IMR-90 (cell line): ENCODE data around the gene SPG11. TPM values are rescaled to one million over a fixed set of nuclear protein-coding genes. Genes with fewer than 3 reads are reported as not detected.

Experiments used
- ATAC-seq: fragments of 200-7000 bp; cut with Tn5 transposase; 2 replicates; pipeline ENCODE4 v1.9.1; 2020; ENCODE audit warnings: low read depth, mild to moderate bottlenecking, moderate library complexity
- BruUV-seq: library from RNA; stranded (reverse); fragments of 400-500 nt; replicated peaks from 2 replicates; lab custom pipeline; 2021; lab: Mats Ljungman, UMichigan
- CTCF ChIA-PET: fragments of 300-600 bp; formaldehyde crosslinking; extraction: SDS; loops from one replicate; lab custom pipeline; 2021; ENCODE audit warnings: antibody characterized with exemption; lab: Yijun Ruan, JAX
- POLR2A ChIA-PET: fragments of 300-600 bp; sonication (Branson Sonifier 250); formaldehyde crosslinking; loops from one replicate; lab custom pipeline; 2022; ENCODE audit warnings: antibody characterized with exemption; ENCODE audit not compliant: unreplicated experiment; lab: Charles Lee
- DNase-seq: peaks from one replicate; pipeline ENCODE4 v3.0.0; 2013
- H2AFZ ChIP-seq: replicated peaks from 2 replicates; pipeline ENCODE3; 2013; ENCODE audit warnings: low read length, mild to moderate bottlenecking; ENCODE audit not compliant: poor library complexity
- H2AK5ac ChIP-seq: 2 replicates; pipeline ENCODE4 v1.6.1; 2013; ENCODE audit warnings: low read depth, low read length, inconsistent platforms
- H2AK9ac ChIP-seq: replicated peaks from 2 replicates; pipeline ENCODE3; 2013; ENCODE audit warnings: mild to moderate bottlenecking, low read depth, low read length, moderate library complexity; ENCODE audit not compliant: poor library complexity
- H2BK120ac ChIP-seq: 2 replicates; pipeline ENCODE4 v1.6.1; 2013; ENCODE audit warnings: low read depth, low read length, inconsistent platforms
- H2BK15ac ChIP-seq: 3 replicates; pipeline ENCODE4 v1.6.1; 2013; ENCODE audit warnings: low read depth, low read length, inconsistent platforms
- H2BK20ac ChIP-seq: 2 replicates; pipeline ENCODE4 v1.6.1; 2013; ENCODE audit warnings: low read depth, mild to moderate bottlenecking, inconsistent platforms, low read length, moderate library complexity
- H2BK5ac ChIP-seq: 2 replicates; pipeline ENCODE4 v1.6.1; 2013; ENCODE audit warnings: mild to moderate bottlenecking, low read depth, low read length, inconsistent platforms; ENCODE audit not compliant: poor library complexity, severe bottlenecking
- H3K14ac ChIP-seq: replicated peaks from 2 replicates; pipeline ENCODE4 v1.6.1; 2013; ENCODE audit warnings: low read depth, low read length, inconsistent platforms
- H3K18ac ChIP-seq: 2 replicates; pipeline ENCODE4 v1.6.1; 2013; ENCODE audit warnings: low read depth, low read length, control low read depth
- H3K23ac ChIP-seq: 2 replicates; pipeline ENCODE4 v1.6.1; 2013; ENCODE audit warnings: low read depth, low read length, inconsistent platforms
- H3K27ac ChIP-seq: 2 replicates; pipeline ENCODE4 v1.5.1; 2013; ENCODE audit warnings: mild to moderate bottlenecking, control low read depth, low read length; ENCODE audit not compliant: insufficient read depth
- H3K27me3 ChIP-seq: 2 replicates; pipeline ENCODE4 v1.6.1; 2013; ENCODE audit warnings: low read length; ENCODE audit not compliant: control insufficient read depth, insufficient read depth
- H3K36me3 ChIP-seq: 2 replicates; pipeline ENCODE4 v1.6.1; 2013; ENCODE audit warnings: low read length, mixed read lengths; ENCODE audit not compliant: control insufficient read depth, insufficient read depth
- H3K4ac ChIP-seq: 2 replicates; pipeline ENCODE4 v1.6.1; 2013; ENCODE audit warnings: low read depth, low read length, inconsistent platforms
- H3K4me1 ChIP-seq: 2 replicates; pipeline ENCODE4 v1.6.1; 2013; ENCODE audit warnings: low read length, mixed read lengths; ENCODE audit not compliant: control insufficient read depth, insufficient read depth
- H3K4me2 ChIP-seq: 2 replicates; pipeline ENCODE4 v1.6.1; 2013; ENCODE audit warnings: low read depth, mild to moderate bottlenecking, control low read depth, low read length, moderate library complexity
- H3K4me3 ChIP-seq: 2 replicates; pipeline ENCODE4 v1.5.1; 2013; ENCODE audit warnings: low read depth, mild to moderate bottlenecking, control low read depth, low read length, moderate library complexity; ENCODE audit not compliant: insufficient read depth
- H3K56ac ChIP-seq: 2 replicates; pipeline ENCODE4 v1.6.1; 2013; ENCODE audit warnings: low read length, inconsistent platforms; ENCODE audit not compliant: insufficient read depth; ENCODE audit errors: extremely low read depth
- H3K79me1 ChIP-seq, 2 experiments: 2 replicates each; pipeline ENCODE4 v1.6.1; 2013; ENCODE audit warnings: low read length in 2 of 2, inconsistent platforms in 1 of 2, low read depth in 1 of 2
- H3K9ac ChIP-seq: 2 replicates; pipeline ENCODE4 v1.6.1; 2013; ENCODE audit warnings: low read depth, low read length, control low read depth
- H3K9me1 ChIP-seq: 2 replicates; pipeline ENCODE4 v1.6.1; 2013; ENCODE audit warnings: low read length, inconsistent platforms; ENCODE audit not compliant: insufficient read depth
- H3K9me3 ChIP-seq: 2 replicates; pipeline ENCODE4 v1.6.1; 2013; ENCODE audit warnings: low read length; ENCODE audit not compliant: control insufficient read depth, insufficient read depth
- H4K20me1 ChIP-seq: 2 replicates; pipeline ENCODE4 v1.6.1; 2013; ENCODE audit warnings: low read length, inconsistent platforms; ENCODE audit not compliant: insufficient read depth
- H4K5ac ChIP-seq: 2 replicates; pipeline ENCODE4 v1.6.1; 2013; ENCODE audit warnings: mild to moderate bottlenecking, low read depth, low read length, control low read depth
- H4K8ac ChIP-seq, 2 experiments: 2 replicates each; pipeline ENCODE4 v1.6.1; 2013; ENCODE audit warnings: low read depth in 2 of 2, low read length in 2 of 2, control low read depth in 1 of 2, inconsistent platforms in 1 of 2
- H4K91ac ChIP-seq: 2 replicates; pipeline ENCODE4 v1.6.1; 2013; ENCODE audit warnings: low read depth, low read length, inconsistent platforms; ENCODE audit not compliant: insufficient read depth
- BHLHE40 ChIP-seq: fragments of 150-350 bp; IDR thresholded peaks from 2 replicates; pipeline ENCODE4 v1.6.1; 2016; ENCODE audit warnings: mild to moderate bottlenecking, low read depth, low read length
- CEBPB ChIP-seq: IDR thresholded peaks from 2 replicates; pipeline ENCODE4 v1.6.1; 2012; ENCODE audit warnings: low read depth, low read length, improper control_type of control experiment
- CHD1 ChIP-seq: IDR thresholded peaks from 2 replicates; pipeline ENCODE4 v1.6.1; 2012; ENCODE audit warnings: low read depth, low read length, improper control_type of control experiment
- FOS ChIP-seq: fragments of 150-350 bp; IDR thresholded peaks from 2 replicates; pipeline ENCODE4 v1.6.1; 2016; ENCODE audit warnings: low read depth, low read length
- MAFK ChIP-seq: IDR thresholded peaks from 2 replicates; pipeline ENCODE4 v1.6.1; 2012; ENCODE audit warnings: low read depth, low read length, improper control_type of control experiment
- MAZ ChIP-seq: IDR thresholded peaks from 2 replicates; pipeline ENCODE4 v1.6.1; 2012; ENCODE audit warnings: low read depth, mild to moderate bottlenecking, low read length, improper control_type of control experiment, moderate library complexity, borderline replicate concordance
- MXI1 ChIP-seq: IDR thresholded peaks from 2 replicates; pipeline ENCODE4 v1.6.1; 2012; ENCODE audit warnings: low read depth, mild to moderate bottlenecking, low read length, moderate library complexity, borderline replicate concordance
- NFE2L2 ChIP-seq: fragments of 150-350 bp; IDR thresholded peaks from 2 replicates; pipeline ENCODE4 v1.6.1; 2016; ENCODE audit warnings: low read depth, mild to moderate bottlenecking, low read length
- POLR2A ChIP-seq: IDR thresholded peaks from 2 replicates; pipeline ENCODE4 v1.6.1; 2012; ENCODE audit warnings: mild to moderate bottlenecking, low read depth, low read length
- RAD21 ChIP-seq: IDR thresholded peaks from 2 replicates; pipeline ENCODE4 v1.6.1; 2012; ENCODE audit warnings: low read length, improper control_type of control experiment
- RCOR1 ChIP-seq: IDR thresholded peaks from 2 replicates; pipeline ENCODE4 v1.6.1; 2012; ENCODE audit warnings: mild to moderate bottlenecking, low read length, improper control_type of control experiment; ENCODE audit not compliant: insufficient replicate concordance
- RFX5 ChIP-seq: IDR thresholded peaks from 2 replicates; pipeline ENCODE4 v1.8.0; 2012; ENCODE audit warnings: low read depth, mild to moderate bottlenecking, low read length, moderate library complexity
- SMC3 ChIP-seq: fragments of 150-350 bp; IDR thresholded peaks from 2 replicates; pipeline ENCODE4 v1.6.1; 2016; ENCODE audit warnings: low read depth, mild to moderate bottlenecking, antibody characterized with exemption, low read length, moderate library complexity
- WGBS, 2 experiments: methylation state at CpG; one replicate each; pipeline versions ENCODE4 v1.1.5 to v1.1.7; 2013; ENCODE audit warnings: missing lambda C conversion rate in 2 of 2; ENCODE audit not compliant: insufficient read length in 1 of 2; ENCODE audit errors: extremely low coverage in 2 of 2; 5-methylcytosine and 5-hydroxymethylcytosine counted together
- dilution Hi-C: fragments of 300-500 bp; cut with HindIII; formaldehyde crosslinking; loops from one replicate; pipeline ENCODE4 v1.14.3; 2018; ENCODE audit warnings: low sequenced_read_pairs; ENCODE audit not compliant: unreplicated experiment
- in situ Hi-C: fragments of 300-500 bp; cut with MboI; formaldehyde crosslinking; loops from 3 replicates; pipeline ENCODE4 v1.14.3; 2019; ENCODE audit warnings: low sequenced_read_pairs, inconsistent platforms, mixed read lengths
- intact Hi-C: fragments of 100-400 bp; cut with micrococcal nuclease; formaldehyde crosslinking; loops from 2 replicates; pipeline ENCODE4 v1.10.0; 2022
- polyA plus RNA-seq, 3 experiments: library from polyadenylated mRNA; depleted of rRNA; stranded (reverse); fragments of >200 nt; gene quantifications; 2 replicates each; pipeline ENCODE4 v1.2.3, GENCODE V29; 2012; ENCODE audit warnings: low replicate concordance in 1 of 3
- total RNA-seq: library from RNA; depleted of rRNA; stranded (reverse); fragments of >200 nt; gene quantifications from 2 replicates; pipeline ENCODE4 v1.2.3, GENCODE V29; 2012
- TF ChIP-seq, protein P1 (sequence below): fragments of 150-350 bp; IDR thresholded peaks from 2 replicates; pipeline ENCODE4 v1.6.1; 2017; ENCODE audit warnings: mild to moderate bottlenecking, antibody characterized with exemption, low read length, low read depth
- TF ChIP-seq, protein P2 (sequence below): fragments of 150-350 bp; IDR thresholded peaks from 2 replicates; pipeline ENCODE4 v1.6.1; 2016; ENCODE audit warnings: low read depth, mild to moderate bottlenecking, low read length, moderate library complexity, borderline replicate concordance
- TF ChIP-seq, protein P3 (sequence below): conservative IDR thresholded peaks from 2 replicates; pipeline ENCODE4 v1.5.1; 2012; ENCODE audit warnings: mild to moderate bottlenecking, low read depth, low read length, improper control_type of control experiment

The SPG11 gene
- total and polyA plus RNA-seq, 2 of the 4 experiments (the other 2 are of a cell fraction) = 30.8 to 32.6 TPM

DNA sequence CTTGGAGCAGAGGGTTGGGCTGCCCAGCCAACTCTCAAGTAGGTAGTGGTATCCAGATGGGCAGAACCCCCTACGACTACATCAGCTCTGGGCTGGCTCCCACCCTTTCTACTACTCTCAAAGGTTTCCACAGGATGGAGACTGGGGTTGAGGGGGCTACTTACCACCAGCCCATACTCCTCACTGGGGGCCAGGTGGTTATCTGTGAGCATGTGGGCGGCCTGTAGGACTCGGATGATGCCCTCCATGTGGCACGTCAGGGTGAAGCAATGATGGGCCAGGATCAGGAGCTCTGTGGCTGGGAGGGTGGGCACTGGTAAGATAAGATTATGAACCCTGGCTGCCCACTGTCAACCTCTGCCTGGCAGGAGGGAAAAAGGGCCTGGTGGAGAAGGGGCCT, 93.1 kb downstream of the SPG11 start:
- H3K4me3 ChIP-seq = no peak overlapping the region
- H3K9ac ChIP-seq = no peak overlapping the region
- TF ChIP-seq, protein P1, sequence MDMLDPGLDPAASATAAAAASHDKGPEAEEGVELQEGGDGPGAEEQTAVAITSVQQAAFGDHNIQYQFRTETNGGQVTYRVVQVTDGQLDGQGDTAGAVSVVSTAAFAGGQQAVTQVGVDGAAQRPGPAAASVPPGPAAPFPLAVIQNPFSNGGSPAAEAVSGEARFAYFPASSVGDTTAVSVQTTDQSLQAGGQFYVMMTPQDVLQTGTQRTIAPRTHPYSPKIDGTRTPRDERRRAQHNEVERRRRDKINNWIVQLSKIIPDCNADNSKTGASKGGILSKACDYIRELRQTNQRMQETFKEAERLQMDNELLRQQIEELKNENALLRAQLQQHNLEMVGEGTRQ = no peak
- no peak for TF ChIP-seq MXI1
- TF ChIP-seq CHD1 = no peak
- TF ChIP-seq, protein P2, sequence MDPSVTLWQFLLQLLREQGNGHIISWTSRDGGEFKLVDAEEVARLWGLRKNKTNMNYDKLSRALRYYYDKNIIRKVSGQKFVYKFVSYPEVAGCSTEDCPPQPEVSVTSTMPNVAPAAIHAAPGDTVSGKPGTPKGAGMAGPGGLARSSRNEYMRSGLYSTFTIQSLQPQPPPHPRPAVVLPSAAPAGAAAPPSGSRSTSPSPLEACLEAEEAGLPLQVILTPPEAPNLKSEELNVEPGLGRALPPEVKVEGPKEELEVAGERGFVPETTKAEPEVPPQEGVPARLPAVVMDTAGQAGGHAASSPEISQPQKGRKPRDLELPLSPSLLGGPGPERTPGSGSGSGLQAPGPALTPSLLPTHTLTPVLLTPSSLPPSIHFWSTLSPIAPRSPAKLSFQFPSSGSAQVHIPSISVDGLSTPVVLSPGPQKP = no peak
- TF ChIP-seq CEBPB = no peak
- no peak for TF ChIP-seq NFE2L2
- TF ChIP-seq BHLHE40 = no peak
- TF ChIP-seq, protein P3, sequence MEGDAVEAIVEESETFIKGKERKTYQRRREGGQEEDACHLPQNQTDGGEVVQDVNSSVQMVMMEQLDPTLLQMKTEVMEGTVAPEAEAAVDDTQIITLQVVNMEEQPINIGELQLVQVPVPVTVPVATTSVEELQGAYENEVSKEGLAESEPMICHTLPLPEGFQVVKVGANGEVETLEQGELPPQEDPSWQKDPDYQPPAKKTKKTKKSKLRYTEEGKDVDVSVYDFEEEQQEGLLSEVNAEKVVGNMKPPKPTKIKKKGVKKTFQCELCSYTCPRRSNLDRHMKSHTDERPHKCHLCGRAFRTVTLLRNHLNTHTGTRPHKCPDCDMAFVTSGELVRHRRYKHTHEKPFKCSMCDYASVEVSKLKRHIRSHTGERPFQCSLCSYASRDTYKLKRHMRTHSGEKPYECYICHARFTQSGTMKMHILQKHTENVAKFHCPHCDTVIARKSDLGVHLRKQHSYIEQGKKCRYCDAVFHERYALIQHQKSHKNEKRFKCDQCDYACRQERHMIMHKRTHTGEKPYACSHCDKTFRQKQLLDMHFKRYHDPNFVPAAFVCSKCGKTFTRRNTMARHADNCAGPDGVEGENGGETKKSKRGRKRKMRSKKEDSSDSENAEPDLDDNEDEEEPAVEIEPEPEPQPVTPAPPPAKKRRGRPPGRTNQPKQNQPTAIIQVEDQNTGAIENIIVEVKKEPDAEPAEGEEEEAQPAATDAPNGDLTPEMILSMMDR = no peak
- no peak for TF ChIP-seq FOS
- no peak for TF ChIP-seq SMC3
- no peak for TF ChIP-seq RFX5
- no peak for TF ChIP-seq POLR2A
- no peak for TF ChIP-seq MAFK
- TF ChIP-seq RCOR1 = no peak
- TF ChIP-seq MAZ = no peak
- no peak for TF ChIP-seq RAD21
- H2AK5ac ChIP-seq = no peak overlapping the region
- H3K9me1 ChIP-seq = peaks cover 11% of the 10 kb centered on the region
- no peak overlapping the region for H2BK5ac ChIP-seq
- H3K79me1 ChIP-seq = peaks cover 5 to 10% of the 10 kb centered on the region in 2 experiments; a peak in 2 of 4 replicates
- peaks cover 48% of the 10 kb centered on the region for H3K36me3 ChIP-seq
- no peak overlapping the region for H2BK20ac ChIP-seq
- no peak overlapping the region for H2AK9ac ChIP-seq
- no peak for ATAC-seq
- intact Hi-C loops (no loop called here), dilution Hi-C loops (no loop called here), in situ Hi-C loops (no loop called here)
- H3K27me3 ChIP-seq = no peaks in the 10 kb centered on the region
- H4K8ac ChIP-seq = no peak overlapping the region
- H3K4me1 ChIP-seq = peaks cover 3% of the 10 kb centered on the region
- no peak overlapping the region for H3K23ac ChIP-seq
- no peak overlapping the region for H4K5ac ChIP-seq
- H4K20me1 ChIP-seq = peaks cover 5% of the 10 kb centered on the region; the same call in 1 of the 2 replicates
- no peak overlapping the region for H3K18ac ChIP-seq
- no peak overlapping the region for H2AFZ ChIP-seq
- H2BK120ac ChIP-seq = no peak overlapping the region
- no peak overlapping the region for H3K27ac ChIP-seq
- WGBS, 2 experiments = no CpG with 5 or more reads among the region's 4 CpGs
- H3K56ac ChIP-seq = no peak overlapping the region
- H3K9me3 ChIP-seq = peaks cover 1% of the 10 kb centered on the region
- CTCF ChIA-PET = no interaction called here
- no peak overlapping the region for H2BK15ac ChIP-seq
- H4K91ac ChIP-seq = no peak overlapping the region
- H3K4ac ChIP-seq = no peak overlapping the region
- POLR2A ChIA-PET = no interaction called here
- no TSS peak for BruUV-seq
- DNase-seq = no peak
- H3K4me2 ChIP-seq = no peak overlapping the region
- H3K14ac ChIP-seq = no peak overlapping the region
